PC-3 (cell line): ENCODE measurements around the gene PTBP1.

ENCODE experiments used
- EZH2 ChIP-seq: fragments of 300-600 bp; sonication (generic); IDR thresholded peaks from one replicate; pipeline ENCODE4 v1.6.1; 2017; ENCODE audit warnings: antibody characterized with exemption, mild to moderate bottlenecking, low read length; ENCODE audit not compliant: unreplicated experiment
- EZH2phosphoT487 ChIP-seq: fragments of 300-600 bp; sonication (generic); IDR thresholded peaks from 2 replicates; pipeline ENCODE4 v1.6.1; 2018; ENCODE audit warnings: mild to moderate bottlenecking, antibody characterized with exemption, low read length, borderline replicate concordance
- TF ChIP-seq, protein P1 (sequence below): fragments of 300-600 bp; sonication (generic); conservative IDR thresholded peaks from 2 replicates; pipeline ENCODE4 v1.5.1; 2017; ENCODE audit warnings: antibody characterized with exemption, low read depth, mild to moderate bottlenecking, low read length

- TF ChIP-seq, protein P1, sequence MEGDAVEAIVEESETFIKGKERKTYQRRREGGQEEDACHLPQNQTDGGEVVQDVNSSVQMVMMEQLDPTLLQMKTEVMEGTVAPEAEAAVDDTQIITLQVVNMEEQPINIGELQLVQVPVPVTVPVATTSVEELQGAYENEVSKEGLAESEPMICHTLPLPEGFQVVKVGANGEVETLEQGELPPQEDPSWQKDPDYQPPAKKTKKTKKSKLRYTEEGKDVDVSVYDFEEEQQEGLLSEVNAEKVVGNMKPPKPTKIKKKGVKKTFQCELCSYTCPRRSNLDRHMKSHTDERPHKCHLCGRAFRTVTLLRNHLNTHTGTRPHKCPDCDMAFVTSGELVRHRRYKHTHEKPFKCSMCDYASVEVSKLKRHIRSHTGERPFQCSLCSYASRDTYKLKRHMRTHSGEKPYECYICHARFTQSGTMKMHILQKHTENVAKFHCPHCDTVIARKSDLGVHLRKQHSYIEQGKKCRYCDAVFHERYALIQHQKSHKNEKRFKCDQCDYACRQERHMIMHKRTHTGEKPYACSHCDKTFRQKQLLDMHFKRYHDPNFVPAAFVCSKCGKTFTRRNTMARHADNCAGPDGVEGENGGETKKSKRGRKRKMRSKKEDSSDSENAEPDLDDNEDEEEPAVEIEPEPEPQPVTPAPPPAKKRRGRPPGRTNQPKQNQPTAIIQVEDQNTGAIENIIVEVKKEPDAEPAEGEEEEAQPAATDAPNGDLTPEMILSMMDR = no peak
- TF ChIP-seq EZH2 = no peak
- no peak for TF ChIP-seq EZH2phosphoT487
Measured at GRCh38 chr19:852136-853013, 55.1 kb downstream of the PTBP1 start, which contains the start of gene ELANE.
